Measurements from ENCODE around the gene IL10RB.

DNA sequence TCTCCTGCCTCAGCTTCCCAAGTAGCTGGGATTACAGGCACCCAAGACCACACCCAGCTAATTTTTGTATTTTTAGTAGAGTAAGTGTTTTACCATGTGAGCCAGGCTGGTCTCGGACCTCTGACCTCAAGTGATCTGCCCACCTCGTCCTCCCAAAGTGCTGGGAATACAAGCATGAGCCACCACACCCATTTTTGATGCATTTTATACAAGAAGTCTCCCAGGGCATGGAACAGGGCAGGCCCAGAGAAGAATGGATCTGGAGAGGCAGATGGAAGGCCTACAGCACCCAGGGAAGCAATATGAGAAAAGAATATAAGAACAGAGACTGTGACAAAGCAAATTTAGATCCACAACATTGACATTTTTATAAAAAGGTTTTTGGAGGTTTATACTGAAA lies 39.8 kb downstream of the IL10RB start:
- TF ChIP-seq, protein P1, sequence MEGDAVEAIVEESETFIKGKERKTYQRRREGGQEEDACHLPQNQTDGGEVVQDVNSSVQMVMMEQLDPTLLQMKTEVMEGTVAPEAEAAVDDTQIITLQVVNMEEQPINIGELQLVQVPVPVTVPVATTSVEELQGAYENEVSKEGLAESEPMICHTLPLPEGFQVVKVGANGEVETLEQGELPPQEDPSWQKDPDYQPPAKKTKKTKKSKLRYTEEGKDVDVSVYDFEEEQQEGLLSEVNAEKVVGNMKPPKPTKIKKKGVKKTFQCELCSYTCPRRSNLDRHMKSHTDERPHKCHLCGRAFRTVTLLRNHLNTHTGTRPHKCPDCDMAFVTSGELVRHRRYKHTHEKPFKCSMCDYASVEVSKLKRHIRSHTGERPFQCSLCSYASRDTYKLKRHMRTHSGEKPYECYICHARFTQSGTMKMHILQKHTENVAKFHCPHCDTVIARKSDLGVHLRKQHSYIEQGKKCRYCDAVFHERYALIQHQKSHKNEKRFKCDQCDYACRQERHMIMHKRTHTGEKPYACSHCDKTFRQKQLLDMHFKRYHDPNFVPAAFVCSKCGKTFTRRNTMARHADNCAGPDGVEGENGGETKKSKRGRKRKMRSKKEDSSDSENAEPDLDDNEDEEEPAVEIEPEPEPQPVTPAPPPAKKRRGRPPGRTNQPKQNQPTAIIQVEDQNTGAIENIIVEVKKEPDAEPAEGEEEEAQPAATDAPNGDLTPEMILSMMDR (IDR thresholded peaks at IDR 0.05) = no peak
- TF ChIP-seq POLR2A (IDR thresholded peaks at IDR 0.05) = no peak
- TF ChIP-seq EP300 (IDR thresholded peaks at IDR 0.05) = no peak
